ENCODE data around the gene MROH2A.

MROH2A gene

DNA sequence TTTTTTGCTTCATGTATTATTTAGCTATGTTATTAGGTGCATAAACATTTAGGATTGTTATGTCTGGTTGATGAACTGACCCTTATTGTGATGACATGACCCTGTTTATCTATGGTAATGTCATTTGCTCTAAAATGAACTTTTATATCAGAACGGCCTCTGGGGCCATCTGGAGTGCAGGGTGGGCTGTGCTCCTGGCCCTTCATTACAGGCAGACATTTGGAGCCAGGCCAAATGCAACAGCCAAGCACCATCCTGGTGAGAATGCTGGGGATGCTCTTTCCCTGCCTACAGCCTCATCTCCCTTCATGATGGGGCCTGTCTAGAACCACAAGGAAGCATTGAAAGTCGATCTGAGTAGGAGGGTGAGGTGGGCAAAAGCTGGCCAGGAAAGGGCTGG lies 38.2 kb downstream of the MROH2A start:
- DNase-seq (ENCODE audit: insufficient read length, low spot score) (no peak), FAIRE-seq (no peak)
- no peak for TF ChIP-seq POLR2A (IDR thresholded peaks at IDR 0.05; ENCODE audit: low read depth, low read length)

DNA sequence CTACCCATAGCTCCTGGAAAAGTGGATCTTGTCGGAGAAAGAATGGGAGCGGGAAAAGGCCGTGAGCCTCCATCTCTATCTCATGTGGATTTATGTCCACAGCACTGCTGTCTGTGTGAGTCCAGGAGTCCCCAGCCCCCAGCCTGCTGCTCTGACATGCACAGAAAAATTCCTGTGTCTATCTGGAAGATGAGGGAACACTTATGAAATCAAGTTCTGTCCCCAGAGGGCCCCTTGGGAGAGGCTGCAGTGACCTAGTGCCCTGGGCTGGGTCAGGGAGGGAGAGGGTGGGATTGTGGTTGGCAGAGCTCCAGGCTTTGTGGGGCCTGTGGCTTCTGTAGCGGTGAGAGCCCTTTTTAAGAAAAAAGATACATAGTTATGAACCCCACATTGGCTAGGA lies 38.6 kb downstream of the MROH2A start:
- no peak for TF ChIP-seq POLR2A (IDR thresholded peaks at IDR 0.05; ENCODE audit: low read depth, low read length)
- DNase-seq (ENCODE audit: insufficient read length, low spot score) = no peak
- no peak for FAIRE-seq

DNA sequence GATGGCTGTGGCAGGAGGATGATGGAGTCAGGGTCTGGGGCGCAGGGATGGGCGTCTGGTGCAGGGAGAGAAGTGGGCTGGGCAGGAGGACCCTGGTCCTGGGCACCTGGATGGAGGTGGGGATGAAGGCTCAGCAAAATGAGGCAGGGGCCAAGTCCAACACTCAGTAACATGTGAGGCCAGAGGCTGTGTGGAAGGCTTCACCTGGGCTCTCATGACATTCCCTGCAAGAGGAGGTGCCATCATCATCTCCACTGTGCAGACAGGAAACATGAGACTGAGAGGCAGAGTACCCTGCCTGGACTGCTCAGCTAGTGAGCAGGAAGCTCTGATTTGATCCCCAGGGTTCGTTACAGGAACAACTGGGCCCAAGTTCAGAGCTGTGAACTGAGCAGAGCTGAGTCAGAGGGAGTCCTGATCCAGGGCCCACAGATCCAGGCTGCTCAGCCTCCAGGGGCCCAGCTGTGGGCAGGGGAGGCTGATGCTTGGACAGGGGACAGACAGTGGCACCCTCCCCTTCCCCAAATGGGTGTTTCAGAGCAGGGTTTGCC lies 39.3 kb downstream of the MROH2A start:
- DNase-seq (ENCODE audit: insufficient read length, low spot score) (no peak), FAIRE-seq (no peak)
- no peak for TF ChIP-seq POLR2A (IDR thresholded peaks at IDR 0.05; ENCODE audit: low read depth, low read length)

DNA sequence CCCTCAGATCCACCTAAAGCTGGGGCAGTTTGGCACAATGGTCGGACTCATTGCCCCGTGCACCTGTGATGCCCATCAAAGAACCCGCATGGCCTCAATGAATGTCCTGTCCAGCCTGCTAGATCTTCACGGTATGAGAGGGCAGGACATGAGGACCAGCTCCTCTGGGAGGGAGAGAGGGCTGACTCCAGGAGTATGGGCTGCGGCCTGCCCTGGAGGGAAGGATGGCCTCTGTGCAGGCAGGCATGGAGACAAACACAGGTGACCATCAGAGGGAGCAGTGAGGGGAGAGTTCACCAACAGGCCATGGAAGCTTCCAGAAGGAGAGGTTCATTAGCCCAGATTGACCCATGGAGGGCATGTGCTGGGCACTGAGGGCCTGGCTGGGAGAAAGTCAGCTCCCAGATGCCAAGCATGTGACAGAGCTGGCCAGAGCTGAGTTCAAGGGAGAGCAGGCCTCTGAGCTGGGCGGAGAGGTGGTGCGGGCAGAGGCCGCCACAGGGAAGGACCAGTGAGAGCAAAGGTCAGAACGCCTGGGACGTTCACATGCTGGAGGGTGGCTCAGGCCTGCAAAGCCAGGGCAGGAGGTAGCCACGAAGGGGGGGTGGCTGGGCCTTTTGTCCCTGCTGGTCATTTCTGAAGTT lies 40.0 kb downstream of the MROH2A start:
- DNase-seq (ENCODE audit: insufficient read length, low spot score) = no peak
- TF ChIP-seq POLR2A (IDR thresholded peaks at IDR 0.05; ENCODE audit: low read depth, low read length) = no peak
- no peak for FAIRE-seq

DNA sequence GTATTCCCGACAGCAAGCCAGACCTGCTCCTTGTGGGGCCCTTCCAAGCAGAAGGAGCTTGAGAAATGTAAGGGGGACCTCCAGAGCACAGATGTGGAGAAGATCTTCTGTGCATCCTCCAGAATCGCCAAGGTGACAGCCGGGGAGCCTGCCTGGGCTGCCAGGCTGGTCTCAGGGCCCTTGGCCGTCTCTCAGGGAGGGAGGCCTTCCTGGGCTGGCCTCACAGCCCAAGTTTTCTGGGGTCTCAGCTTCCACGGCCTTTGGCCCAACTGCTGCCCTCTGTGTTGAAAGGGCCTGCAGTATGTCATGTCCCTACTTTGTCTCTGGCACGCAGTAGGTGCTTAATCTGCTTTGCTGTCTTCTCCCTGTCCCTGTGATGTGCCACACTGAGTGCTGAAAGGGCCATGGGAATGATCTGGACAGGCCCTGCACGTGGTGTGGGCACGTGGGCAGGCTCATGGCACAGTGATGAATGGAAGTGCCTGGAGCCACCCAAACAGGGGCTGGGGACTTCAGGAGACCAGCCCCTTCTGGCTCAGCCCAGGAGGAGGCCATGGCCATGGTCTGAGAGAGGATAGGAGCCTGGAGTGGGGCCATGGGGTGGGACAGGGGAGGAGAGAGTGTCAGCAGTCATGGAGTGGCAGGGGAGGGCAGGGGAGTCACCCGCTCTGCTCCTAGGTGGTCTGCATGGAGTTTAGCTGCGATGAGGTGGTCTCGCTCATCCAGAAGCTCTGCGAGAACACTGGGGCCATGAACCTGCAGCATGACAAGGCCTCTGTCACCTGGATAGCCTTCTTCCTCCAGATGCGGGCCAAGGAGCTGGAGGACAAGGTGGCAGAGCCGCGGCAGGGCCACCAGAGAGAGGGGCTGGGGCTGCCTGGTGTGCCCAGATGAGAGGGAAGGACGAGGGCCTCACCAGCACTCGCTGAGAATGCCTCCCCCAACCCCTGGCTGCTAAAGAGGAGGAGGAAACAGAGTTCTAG lies 40.8 kb downstream of the MROH2A start:
- DNase-seq (ENCODE audit: insufficient read length, low spot score) (no peak), FAIRE-seq (no peak)
- TF ChIP-seq POLR2A (IDR thresholded peaks at IDR 0.05; ENCODE audit: low read depth, low read length) = no peak

DNA sequence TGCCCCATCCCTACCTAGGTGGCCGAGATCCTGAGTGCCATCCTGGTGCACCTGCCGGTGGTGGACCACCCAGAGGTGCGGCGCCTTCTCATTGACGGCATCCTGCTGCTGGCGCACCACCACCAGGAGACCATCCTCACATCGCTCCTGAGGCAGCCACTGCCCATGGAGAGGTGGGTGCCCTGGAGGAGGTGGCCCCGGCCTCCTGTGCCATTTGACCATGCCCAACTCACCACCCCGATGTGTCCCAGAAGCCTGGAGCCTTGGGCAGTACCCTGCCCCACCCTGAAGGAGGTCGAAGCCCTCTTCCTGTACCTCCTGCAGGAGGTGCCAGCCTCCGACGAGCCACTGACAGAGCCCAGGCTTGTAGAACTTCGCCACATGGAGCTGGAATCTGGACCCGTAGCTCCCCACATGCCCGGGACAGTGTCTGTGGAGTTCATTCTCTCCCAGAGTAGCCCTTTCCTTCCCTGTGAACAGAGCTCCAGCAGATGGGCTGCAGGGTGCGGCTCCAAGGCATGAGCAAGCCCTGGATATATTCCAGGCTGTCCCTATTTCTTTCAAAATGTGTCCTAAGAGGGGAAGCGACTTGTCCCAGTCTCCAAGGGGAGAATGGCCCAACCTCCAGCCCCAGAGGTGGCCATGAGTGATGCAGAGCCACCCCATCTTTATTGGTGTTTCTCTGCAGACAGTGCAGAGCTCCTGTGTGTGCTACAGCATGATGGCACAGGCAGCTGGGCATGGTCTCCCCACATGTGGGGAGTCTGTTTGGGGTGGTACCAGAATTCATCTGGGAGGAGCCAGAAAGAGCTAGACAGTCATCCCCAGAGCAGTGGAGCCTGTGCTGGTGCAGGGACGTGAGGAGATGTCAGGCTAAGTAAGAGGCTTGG lies 42.0 kb downstream of the MROH2A start:
- DNase-seq (ENCODE audit: insufficient read length, low spot score) (no peak), FAIRE-seq (no peak)
- TF ChIP-seq POLR2A (IDR thresholded peaks at IDR 0.05; ENCODE audit: low read depth, low read length) = no peak

DNA sequence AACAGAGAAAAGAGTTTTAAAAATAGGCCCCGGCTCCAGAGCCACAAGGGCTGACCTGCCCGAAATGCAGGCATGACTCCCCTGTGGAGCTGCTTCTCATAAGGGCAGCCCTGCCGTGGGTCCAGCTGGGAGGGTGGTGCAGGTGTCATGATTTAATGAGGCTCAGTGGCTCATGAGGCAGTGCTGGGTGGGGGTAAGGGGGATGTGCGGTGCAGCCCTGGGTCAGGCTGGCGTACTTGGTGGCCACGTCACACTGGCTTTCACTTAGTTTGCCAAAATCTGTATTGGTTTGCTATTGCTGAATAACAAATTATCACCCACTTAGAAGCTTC lies 42.6 kb downstream of the MROH2A start:
- no peak for FAIRE-seq
- TF ChIP-seq POLR2A (IDR thresholded peaks at IDR 0.05; ENCODE audit: low read depth, low read length) = no peak
- no peak for DNase-seq (ENCODE audit: insufficient read length, low spot score)

DNA sequence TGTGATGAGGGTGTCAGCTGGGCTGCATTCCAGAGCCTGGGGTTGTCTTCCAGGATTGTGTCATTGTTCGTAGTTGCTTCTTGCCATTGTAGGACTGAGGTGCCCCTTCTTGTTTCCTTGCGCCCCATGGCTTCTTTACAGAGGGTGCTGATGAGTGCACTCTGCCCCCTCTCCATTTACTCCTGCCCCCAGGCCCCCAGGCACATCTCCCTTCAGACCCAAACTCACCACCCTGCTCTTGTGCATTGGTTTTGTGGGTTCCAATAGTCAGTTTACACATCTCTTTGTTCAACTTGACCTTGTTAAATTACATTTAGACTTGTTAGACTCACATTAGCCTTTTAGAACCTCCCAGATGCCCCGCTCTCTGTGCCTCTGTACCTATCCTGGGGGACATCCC lies 43.1 kb downstream of the MROH2A start:
- TF ChIP-seq POLR2A (IDR thresholded peaks at IDR 0.05; ENCODE audit: low read depth, low read length) = no peak
- FAIRE-seq (no peak), DNase-seq (ENCODE audit: insufficient read length, low spot score) (no peak)

DNA sequence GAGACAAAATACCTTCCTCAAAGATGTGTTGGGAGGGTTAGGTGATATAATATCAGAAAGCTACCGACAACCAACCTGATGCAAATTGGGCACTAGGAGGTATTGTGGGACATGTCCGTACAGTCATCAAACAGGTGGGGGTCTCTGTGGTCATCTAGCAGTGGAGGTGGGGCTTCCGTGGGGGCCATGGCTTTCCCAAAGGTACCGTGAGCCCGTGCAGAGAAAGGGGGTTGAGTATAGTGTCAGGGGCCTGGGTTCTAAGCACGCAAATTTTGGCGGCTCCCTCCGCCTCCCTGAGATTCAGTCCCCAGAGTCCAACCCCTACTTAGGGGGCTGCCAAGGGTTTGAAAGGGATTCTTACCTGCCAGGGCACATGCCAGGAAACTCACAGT lies 43.6 kb downstream of the MROH2A start:
- DNase-seq (ENCODE audit: insufficient read length, low spot score) (no peak), FAIRE-seq (no peak)
- TF ChIP-seq POLR2A (IDR thresholded peaks at IDR 0.05; ENCODE audit: low read depth, low read length) = no peak

DNA sequence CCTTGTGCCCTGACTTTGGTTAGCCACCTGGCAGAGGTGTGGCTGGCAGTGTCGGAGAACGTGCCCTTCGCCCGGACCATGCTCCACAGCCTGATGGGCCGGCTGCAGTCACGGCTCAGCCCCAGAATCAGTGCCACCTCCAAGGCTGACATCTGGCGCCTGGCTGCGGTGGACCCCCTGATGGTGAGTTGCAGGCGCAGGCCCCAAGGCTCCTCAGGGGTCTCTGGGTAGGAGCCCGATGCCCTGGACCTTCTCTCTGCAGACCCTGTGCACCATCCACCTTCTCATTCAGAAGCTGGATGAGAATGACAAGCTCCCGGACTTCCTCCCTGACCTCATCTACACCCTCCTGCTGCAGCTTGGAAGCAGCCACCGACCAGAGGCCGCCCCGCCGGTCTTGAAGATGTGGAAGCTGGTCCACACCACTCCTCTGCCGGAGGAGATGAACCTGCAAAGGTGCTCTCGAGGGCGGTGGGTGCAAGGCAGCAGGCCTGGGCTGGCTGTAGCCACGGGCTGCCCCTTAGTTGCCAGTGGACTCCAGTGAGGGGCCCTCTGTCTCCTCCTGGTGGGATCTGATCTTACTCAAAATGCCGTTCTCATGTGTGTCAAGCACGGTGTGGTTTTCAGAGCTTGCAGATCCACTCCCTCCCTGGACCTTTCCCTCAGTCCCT lies 44.1 kb downstream of the MROH2A start:
- TF ChIP-seq POLR2A (IDR thresholded peaks at IDR 0.05; ENCODE audit: low read depth, low read length) = no peak
- DNase-seq (ENCODE audit: insufficient read length, low spot score) (no peak), FAIRE-seq (no peak)

DNA sequence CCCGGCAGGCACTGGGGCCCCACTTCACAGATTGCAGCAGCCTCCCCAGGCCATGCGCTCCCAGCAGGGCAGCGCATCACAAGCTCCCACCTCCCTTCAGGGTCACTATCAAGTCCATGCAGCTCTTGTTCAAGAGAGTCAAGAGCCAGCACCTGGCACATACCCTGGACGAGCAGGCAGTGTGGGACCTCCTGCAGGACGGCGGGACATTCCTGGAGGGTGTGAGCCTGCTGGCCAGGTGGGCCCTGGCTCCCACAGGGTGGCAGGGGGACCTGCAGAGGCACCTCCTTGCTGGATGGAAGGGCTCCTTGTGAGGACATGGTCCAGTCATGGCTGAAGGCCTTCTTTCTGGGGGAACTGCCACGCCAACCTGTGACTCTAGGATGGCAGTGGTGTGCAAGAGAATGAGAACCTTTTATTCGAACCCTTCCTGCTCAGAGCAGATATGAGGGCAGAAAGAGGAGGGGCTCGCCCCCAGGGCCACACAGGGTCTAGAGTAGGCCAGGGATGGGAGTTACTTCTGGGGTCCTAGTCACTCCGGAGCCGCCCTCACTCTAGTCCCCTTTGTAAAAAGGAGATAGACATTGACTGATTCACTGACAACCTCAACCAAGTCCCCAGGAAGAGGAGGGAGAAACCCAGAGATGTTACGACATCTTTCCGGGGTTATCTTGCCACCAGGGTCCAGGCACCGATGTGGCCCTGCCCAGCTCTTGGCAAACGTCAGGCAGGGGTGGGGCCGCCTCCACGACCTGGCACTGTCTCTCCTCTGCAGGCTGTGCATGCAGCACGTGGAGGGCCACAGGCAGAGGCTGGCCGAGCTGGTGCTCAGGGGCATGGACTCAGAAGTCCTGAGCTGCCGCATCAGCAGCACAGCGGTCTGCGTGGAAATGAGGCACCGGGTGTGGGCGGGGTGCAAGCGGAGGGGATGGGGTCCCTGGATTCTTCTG lies 44.9 kb downstream of the MROH2A start:
- FAIRE-seq = no peak

DNA sequence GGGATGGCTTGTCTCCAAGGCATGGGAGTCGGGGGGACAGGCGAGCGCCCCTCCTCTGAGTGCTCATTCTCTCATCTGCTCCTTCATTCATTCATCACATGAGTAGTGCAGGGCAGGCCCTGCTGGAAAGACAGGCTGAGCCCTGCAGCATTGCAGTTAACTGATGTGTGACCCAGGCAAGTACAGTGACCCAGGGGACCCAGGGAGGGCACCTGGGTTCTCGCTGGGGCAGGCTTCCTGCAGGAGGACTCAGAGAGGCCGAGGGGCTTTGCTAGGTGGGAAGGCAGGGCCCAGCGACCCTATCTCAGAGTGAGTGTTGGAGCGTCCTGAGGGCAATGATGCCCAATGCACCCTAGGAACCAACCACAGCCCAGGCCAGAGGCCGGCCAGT lies 45.6 kb downstream of the MROH2A start:
- TF ChIP-seq POLR2A (IDR thresholded peaks at IDR 0.05; ENCODE audit: low read depth, low read length) = no peak
- DNase-seq (ENCODE audit: insufficient read length, low spot score) = no peak
- FAIRE-seq = no peak

More for the DNA sequence above, 44.9 kb downstream of the MROH2A start:
- TF ChIP-seq POLR2A (IDR thresholded peaks at IDR 0.05; ENCODE audit: low read depth, low read length) = no peak
- DNase-seq (ENCODE audit: insufficient read length, low spot score) = no peak

Measured in H54 (cell line).